K562 (cell line): ENCODE results near the gene ANO7. TPM values are rescaled to one million over a fixed set of nuclear protein-coding genes. Genes with fewer than 3 reads are reported as not detected.

Experiments
- ARID1B ChIP-seq: fragments of 450-650 bp; IDR thresholded peaks from 2 replicates; pipeline ENCODE4 v1.6.1; 2016; ENCODE audit warnings: antibody characterized with exemption, mild to moderate bottlenecking, inconsistent platforms
- CHCHD3 ChIP-seq: fragments of 250-450 bp; sonication (Bioruptor Pico); IDR thresholded peaks from 2 replicates; pipeline ENCODE4 v2.1.2; 2022; ENCODE audit warnings: mild to moderate bottlenecking
- CHD1 ChIP-seq: fragments of 200-600 bp; sonication (generic); IDR thresholded peaks from one replicate; pipeline ENCODE4 v1.6.1; 2012; ENCODE audit warnings: mild to moderate bottlenecking, moderate library complexity, low read length, inconsistent platforms
- CTBP1 ChIP-seq: fragments of 450-650 bp; IDR thresholded peaks from 2 replicates; pipeline ENCODE4 v1.6.1; 2016; ENCODE audit warnings: borderline replicate concordance
- EZH2 ChIP-seq: IDR thresholded peaks from 2 replicates; pipeline ENCODE4 v1.6.1; 2012; ENCODE audit warnings: low read depth, mild to moderate bottlenecking, inconsistent platforms, low read length, borderline replicate concordance
- MBD2 ChIP-seq: sonication (generic); IDR thresholded peaks from 2 replicates; pipeline ENCODE4 v1.6.1; 2016; ENCODE audit warnings: low read depth, borderline replicate concordance
- NRF1 ChIP-seq, 2 experiments: fragments of 450-650 bp; IDR thresholded peaks in 1 of 2; conservative IDR thresholded peaks in 1 of 2; 2 replicates each; pipeline ENCODE4 v1.6.1; 2014; ENCODE audit warnings: mild to moderate bottlenecking in 2 of 2
- PHTF2 ChIP-seq: fragments of 250-450 bp; sonication (Bioruptor Pico); IDR thresholded peaks from 2 replicates; pipeline ENCODE4 v1.5.0; 2021; ENCODE audit warnings: mild to moderate bottlenecking
- TAF9B ChIP-seq: fragments of 450-650 bp; IDR thresholded peaks from 2 replicates; pipeline ENCODE4 v1.6.1; 2018; ENCODE audit warnings: mild to moderate bottlenecking; ENCODE audit not compliant: partially characterized antibody
- TRIM24 ChIP-seq, 2 experiments: fragments of 450-650 bp; IDR thresholded peaks; 2 replicates each; pipeline ENCODE4 v1.6.1; 2016
- ZKSCAN8 ChIP-seq: fragments of 200-800 bp; sonication (Bioruptor generic); IDR thresholded peaks from 2 replicates; pipeline ENCODE4 v1.6.1; 2016; ENCODE audit warnings: missing genetic modification characterization, missing compliant biosample characterization
- ZNF121 ChIP-seq: sonication (generic); formaldehyde crosslinking; conservative IDR thresholded peaks from 2 replicates; pipeline ENCODE4 v1.8.0; 2022; ENCODE audit warnings: missing genetic modification reagents
- ZNF551 ChIP-seq: fragments of 250-450 bp; sonication (Bioruptor Pico); IDR thresholded peaks from 2 replicates; pipeline ENCODE4 v1.5.0; 2021; ENCODE audit warnings: mild to moderate bottlenecking, moderate library complexity
- ZNF76 ChIP-seq: fragments of 250-450 bp; sonication (Bioruptor Pico); IDR thresholded peaks from 2 replicates; pipeline ENCODE4 v1.4.0; 2020; ENCODE audit warnings: mild to moderate bottlenecking, moderate library complexity, borderline replicate concordance
- polyA plus RNA-seq, 8 experiments: library from polyadenylated mRNA; depleted of rRNA in 4 of 8; stranded (reverse) in 5 of 8; unstranded in 3 of 8; fragments of >200 nt; fragmentation: Nextera tagmentation in 2 of 8; fragmentation: Illumina TruSeq in 1 of 8; extraction: Ambion mirVana in 2 of 8; extraction: Trizol in 1 of 8; gene quantifications; 2 replicates each; pipeline versions ENCODE4 v1.2.1 to v1.2.3, GENCODE V29; 2011 to 2014; ENCODE audit warnings: inconsistent platforms in 1 of 8, missing spikeins in 1 of 8
- total RNA-seq, 7 experiments: library from RNA; depleted of rRNA in 6 of 7; stranded (reverse); fragments of >200 nt in 6 of 7; fragmentation: Illumina TruSeq in 2 of 7; extraction: Trizol in 2 of 7; gene quantifications; 2 replicates each; pipeline versions ENCODE4 v1.2.1 to v1.2.3, GENCODE V29; 2011 to 2021; ENCODE audit warnings: low replicate concordance in 1 of 7
- TF ChIP-seq, protein P1 (sequence below), 2 experiments: fragments of 450-650 bp; formaldehyde crosslinking in 1 of 2; IDR thresholded peaks; 2 replicates each; pipeline versions ENCODE4 v1.4.0 to v1.6.1; 2014 to 2020; ENCODE audit warnings: mild to moderate bottlenecking in 2 of 2, borderline replicate concordance in 1 of 2, low read depth in 1 of 2
- TF ChIP-seq, protein P2 (sequence below): fragments of 250-450 bp; sonication (Bioruptor Pico); IDR thresholded peaks from 2 replicates; pipeline ENCODE4 v1.4.0; 2020; ENCODE audit warnings: mild to moderate bottlenecking
- TF ChIP-seq, protein P3 (sequence below): fragments of 250-450 bp; sonication (Bioruptor Pico); IDR thresholded peaks from 2 replicates; pipeline ENCODE4 v1.5.0; 2022; ENCODE audit warnings: mild to moderate bottlenecking

Gene ANO7
- total and polyA plus RNA-seq, 9 of the 15 experiments (the other 6 are each of a cell fraction or from before 2014, with no cell fraction given): 0.28 to 5.1 (median 1.1) TPM

DNA sequence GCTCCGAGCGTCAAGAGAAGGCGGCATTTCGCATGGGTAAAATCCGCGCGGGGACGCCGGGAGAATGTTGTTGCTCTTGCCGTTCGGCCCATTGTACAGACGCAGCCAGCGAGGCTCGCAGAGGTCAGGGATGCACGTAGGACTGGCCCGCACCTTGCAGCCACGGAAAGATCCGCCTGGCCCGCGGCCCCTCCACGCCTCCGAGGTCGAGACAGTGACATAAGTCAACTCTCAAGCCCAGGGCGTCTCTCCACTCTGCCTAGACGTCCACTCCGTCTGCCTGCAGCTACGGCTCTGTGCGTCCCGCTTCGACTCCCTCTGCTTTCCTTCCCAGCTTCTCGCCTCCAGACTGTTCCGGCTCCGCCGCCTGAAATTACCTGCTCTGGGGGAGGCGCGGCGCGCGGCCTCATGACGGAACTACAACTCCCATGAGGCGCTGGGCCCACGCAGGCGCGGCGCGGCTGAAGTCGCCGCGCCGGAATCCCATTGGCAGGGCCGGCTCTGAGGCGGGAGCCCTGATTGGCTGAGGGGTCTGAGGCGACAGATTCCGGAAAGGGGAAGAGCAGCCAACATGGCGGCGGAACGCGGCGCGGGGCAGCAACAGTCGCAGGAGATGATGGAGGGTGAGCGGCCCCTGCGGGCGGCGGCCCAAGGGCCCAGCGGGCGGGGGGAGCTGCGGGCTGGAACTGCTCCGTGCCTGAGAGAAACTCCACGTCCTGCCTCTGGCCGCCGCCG is 38.4 kb upstream of the ANO7 start, which contains the start of gene PPP1R7 (continued):
- TF ChIP-seq, protein P1, sequence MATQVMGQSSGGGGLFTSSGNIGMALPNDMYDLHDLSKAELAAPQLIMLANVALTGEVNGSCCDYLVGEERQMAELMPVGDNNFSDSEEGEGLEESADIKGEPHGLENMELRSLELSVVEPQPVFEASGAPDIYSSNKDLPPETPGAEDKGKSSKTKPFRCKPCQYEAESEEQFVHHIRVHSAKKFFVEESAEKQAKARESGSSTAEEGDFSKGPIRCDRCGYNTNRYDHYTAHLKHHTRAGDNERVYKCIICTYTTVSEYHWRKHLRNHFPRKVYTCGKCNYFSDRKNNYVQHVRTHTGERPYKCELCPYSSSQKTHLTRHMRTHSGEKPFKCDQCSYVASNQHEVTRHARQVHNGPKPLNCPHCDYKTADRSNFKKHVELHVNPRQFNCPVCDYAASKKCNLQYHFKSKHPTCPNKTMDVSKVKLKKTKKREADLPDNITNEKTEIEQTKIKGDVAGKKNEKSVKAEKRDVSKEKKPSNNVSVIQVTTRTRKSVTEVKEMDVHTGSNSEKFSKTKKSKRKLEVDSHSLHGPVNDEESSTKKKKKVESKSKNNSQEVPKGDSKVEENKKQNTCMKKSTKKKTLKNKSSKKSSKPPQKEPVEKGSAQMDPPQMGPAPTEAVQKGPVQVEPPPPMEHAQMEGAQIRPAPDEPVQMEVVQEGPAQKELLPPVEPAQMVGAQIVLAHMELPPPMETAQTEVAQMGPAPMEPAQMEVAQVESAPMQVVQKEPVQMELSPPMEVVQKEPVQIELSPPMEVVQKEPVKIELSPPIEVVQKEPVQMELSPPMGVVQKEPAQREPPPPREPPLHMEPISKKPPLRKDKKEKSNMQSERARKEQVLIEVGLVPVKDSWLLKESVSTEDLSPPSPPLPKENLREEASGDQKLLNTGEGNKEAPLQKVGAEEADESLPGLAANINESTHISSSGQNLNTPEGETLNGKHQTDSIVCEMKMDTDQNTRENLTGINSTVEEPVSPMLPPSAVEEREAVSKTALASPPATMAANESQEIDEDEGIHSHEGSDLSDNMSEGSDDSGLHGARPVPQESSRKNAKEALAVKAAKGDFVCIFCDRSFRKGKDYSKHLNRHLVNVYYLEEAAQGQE (IDR thresholded peaks at IDR 0.05; ENCODE audit: borderline replicate concordance): peak; percentile 70
- TF ChIP-seq, protein P1 (CRISPR knock-in tag; IDR thresholded peaks at IDR 0.05; ENCODE audit: low read depth): 0 out of 2 replicates have a peak, but pooled peaks have one; percentile 19
- TF ChIP-seq EZH2 (no peak), NRF1 (conservative IDR thresholded peaks at IDR 0.05 in 1 of 2, IDR thresholded peaks at IDR 0.05 in 1 of 2) (peak; percentile 95 to 96), CHD1 (no peak), PHTF2 (no peak), ZNF551 (no peak), ZNF76 (CRISPR knock-in tag) (no peak), CHCHD3 (CRISPR knock-in tag) (no peak), TAF9B (peak; percentile 50), MBD2 (peak; percentile 67), ARID1B (no peak), ZNF121 (no peak), TRIM24 (IDR thresholded peaks at IDR 0.05) (no peak), ZKSCAN8 (CRISPR knock-in tag) (no peak), CTBP1 (peak; percentile 50)
- TF ChIP-seq, protein P2, sequence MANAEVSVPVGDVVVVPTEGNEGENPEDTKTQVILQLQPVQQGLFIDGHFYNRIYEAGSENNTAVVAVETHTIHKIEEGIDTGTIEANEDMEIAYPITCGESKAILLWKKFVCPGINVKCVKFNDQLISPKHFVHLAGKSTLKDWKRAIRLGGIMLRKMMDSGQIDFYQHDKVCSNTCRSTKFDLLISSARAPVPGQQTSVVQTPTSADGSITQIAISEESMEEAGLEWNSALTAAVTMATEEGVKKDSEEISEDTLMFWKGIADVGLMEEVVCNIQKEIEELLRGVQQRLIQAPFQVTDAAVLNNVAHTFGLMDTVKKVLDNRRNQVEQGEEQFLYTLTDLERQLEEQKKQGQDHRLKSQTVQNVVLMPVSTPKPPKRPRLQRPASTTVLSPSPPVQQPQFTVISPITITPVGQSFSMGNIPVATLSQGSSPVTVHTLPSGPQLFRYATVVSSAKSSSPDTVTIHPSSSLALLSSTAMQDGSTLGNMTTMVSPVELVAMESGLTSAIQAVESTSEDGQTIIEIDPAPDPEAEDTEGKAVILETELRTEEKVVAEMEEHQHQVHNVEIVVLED: peak; percentile 82
- TF ChIP-seq, protein P3, sequence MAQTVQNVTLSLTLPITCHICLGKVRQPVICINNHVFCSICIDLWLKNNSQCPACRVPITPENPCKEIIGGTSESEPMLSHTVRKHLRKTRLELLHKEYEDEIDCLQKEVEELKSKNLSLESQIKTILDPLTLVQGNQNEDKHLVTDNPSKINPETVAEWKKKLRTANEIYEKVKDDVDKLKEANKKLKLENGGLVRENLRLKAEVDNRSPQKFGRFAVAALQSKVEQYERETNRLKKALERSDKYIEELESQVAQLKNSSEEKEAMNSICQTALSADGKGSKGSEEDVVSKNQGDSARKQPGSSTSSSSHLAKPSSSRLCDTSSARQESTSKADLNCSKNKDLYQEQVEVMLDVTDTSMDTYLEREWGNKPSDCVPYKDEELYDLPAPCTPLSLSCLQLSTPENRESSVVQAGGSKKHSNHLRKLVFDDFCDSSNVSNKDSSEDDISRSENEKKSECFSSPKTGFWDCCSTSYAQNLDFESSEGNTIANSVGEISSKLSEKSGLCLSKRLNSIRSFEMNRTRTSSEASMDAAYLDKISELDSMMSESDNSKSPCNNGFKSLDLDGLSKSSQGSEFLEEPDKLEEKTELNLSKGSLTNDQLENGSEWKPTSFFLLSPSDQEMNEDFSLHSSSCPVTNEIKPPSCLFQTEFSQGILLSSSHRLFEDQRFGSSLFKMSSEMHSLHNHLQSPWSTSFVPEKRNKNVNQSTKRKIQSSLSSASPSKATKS (CRISPR knock-in tag): no peak
